Stimulated activated CD8-positive, alpha-beta memory T cell treated with anti-CD3 and anti-CD28 coated beads, Interleukin-15, amount 100 ng/mL, for 4 hours (primary cell): Measurements from ENCODE around the gene MINK1.
"Not testable (repeated sequence)": the region's sequence is repeated elsewhere in the genome, so short reads cannot be mapped to it uniquely, and the experiment has no call there.

Experiments
- DNase-seq, 2 donors: peaks; one replicate each; pipeline ENCODE4 v3.0.0-alpha.2; 2020; ENCODE audit warnings: low read depth in 2 of 2

The MINK1 gene

GRCh38 chr17:4811471-4811870 lies 21.7 kb upstream of the MINK1 start:
- no peak for DNase-seq

DNA sequence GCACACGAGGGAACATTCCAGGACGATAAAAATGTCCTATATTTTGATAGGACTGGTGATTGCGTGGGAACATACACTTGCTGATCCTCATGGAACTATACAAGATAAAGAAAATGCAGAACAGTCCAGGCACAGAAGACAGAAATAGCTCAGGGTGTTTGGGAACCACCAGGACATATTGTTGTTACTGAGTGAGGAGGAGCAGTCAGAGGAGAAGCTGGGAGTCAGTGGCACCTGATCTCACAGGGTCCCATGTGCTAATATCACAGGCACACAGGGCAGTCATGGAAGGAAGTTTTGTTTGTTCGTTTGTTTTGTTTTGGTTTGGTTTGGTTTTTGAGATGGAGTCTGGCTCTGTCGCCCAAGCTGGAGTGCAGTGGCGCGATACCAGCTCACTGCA lies 20.4 kb upstream of the MINK1 start:
- DNase-seq: no peak

GRCh38 chr17:4815043-4815675 lies 18.0 kb upstream of the MINK1 start:
- no peak for DNase-seq

DNA sequence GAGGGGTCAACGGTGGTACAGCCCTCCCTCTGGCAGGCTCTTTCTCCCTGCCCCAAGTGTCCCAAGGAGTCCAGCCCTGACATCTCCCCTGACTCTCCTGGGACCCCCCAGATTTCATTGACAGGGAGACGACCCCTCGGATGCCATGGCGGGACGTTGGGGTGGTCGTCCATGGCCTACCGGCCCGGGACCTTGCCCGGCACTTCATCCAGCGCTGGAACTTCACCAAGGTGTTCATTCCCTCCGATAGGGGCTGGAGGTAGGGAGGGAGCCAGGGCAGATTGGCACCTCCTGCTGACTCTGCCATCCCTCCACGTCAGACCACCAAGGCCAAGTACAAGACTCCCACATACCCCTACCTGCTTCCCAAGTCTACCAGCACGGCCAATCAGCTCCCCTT lies 16.3 kb upstream of the MINK1 start:
- DNase-seq: no peak

DNA sequence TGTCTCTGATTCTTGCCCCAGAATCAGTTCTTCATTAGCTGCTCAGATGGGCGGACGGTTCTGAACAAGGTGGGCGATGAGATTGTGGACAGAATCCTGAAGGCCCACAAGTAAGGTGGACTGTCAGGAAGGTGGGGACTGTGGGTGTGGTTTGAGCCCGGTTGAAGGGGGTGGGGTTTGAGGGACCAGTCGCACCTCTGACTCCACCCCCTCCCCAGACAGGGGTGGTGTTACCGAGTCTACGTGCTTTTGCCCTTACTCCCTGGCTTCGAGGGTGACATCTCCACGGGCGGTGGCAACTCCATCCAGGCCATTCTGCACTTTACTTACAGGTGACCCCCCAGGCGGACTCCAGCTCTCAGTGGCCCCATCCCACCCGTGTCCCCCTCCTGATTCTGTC lies 14.9 kb upstream of the MINK1 start:
- DNase-seq: no peak

- no peak for DNase-seq
Observed at GRCh38 chr17:4822835-4823234, 10.3 kb upstream of the MINK1 start.

DNA sequence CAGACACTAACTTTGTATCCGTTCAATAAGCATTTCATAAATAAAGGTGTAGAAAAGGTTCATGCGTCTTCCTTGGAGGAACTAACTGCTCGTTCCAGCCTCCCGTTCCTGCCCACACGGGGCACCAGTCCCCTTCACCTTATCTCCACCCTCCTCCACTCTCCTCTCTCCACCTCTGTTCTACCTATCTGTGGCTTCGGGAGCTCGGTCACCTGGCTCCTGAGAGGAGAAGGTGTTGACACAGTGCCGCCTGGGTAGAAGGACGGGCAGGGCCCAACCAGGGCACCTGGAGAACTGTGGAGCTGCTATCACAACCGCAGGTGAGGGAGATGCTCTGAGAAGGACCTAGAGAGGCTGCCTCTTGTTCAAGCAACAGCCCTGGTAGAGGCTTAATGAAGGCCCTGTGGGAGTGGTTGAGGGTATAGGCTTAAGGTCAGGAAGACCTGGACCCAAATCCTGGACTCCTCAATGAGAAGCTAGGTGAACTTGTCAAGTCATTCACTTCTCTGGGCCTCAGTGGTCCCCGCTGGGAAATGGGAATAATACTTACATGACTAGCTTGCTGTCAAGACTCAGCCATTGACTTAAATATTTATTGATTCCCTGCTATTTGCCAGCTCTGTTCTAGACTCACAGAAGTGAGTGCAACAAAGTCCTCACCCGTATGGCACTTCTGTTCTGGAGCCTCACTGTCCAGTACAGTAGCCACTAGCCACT lies 9.6 kb upstream of the MINK1 start:
- DNase-seq: no peak

DNA sequence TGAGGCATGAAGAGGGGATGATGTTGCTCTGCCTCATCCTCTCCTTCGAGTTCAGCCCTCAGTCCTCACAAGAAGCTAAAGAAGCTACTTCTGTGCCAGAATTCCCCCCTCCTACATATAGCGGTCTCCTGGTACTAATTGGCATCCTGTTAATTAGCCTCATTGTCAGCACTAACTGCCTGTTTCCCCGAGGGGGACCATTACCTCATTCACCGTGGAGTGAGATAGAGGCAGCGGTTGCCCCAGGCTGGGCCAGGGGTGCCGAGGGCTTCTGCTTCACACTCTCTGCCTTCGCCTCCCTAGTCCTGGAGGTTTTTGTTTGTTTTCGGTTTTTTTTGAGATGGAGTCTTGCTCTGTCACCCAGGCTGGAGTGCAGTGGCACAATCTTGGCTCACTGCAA lies 5.7 kb upstream of the MINK1 start:
- no peak for DNase-seq

DNA sequence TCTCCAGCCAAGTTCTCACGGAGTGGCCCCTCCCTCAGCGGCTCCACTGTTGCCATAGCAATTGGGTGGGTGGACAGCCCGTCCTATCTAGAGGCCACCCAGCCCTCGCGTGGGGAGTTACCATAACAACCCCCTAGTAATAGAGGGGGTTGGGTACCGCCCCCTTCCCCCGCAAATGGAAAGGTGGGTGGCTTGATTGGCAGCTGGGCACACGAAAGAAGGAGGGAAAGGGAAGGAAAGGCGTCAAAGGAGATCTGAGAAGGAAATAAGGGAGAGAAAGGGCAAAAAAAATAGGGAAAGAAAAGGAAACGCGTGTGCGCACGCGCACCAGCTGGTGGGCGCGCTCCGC lies 337 bp upstream of the MINK1 start:
- not testable (repeated sequence) for DNase-seq

GRCh38 chr17:4833941-4834680 lies 971 bp downstream of the MINK1 start:
- no peak for DNase-seq

DNA sequence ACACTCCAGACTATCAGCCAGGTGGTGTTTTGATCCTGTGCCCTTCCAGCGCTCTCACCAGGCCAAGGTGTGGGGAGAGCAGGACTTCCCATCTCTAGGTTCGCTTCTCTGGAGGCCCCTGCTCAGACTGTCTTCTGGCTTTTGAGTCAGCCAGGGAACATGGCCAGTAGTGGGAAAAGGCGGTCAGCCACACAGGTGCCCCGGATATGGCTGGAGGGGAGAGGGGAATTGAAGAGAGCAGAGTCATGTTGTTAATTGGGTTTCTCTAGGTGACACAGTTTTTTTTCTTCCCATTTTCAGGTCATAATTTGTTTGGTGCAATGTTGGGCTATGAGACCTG lies 1.5 kb downstream of the MINK1 start:
- no peak for DNase-seq

DNA sequence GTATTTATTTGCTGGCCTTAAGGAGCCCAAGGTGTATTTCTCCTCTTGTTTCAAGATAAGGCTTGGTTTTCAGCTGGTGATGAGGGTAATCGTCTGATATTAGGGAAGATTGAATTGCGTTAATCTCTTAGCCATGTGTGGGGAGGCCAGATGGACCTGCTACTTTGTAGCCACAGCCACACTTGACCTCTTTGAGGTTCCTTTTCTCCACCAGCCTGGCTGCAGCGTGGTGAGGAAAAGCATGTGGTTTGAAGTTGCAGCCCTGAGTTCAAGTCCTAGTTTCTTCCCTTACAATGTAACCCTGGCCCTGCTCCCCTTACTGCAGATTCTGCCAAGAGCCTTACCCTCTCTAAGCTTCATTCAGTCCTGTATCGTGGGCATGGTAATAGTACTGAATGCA lies 3.1 kb downstream of the MINK1 start:
- no peak for DNase-seq

- DNase-seq: no peak
Observed at GRCh38 chr17:4837471-4838308, 4.5 kb downstream of the MINK1 start.

DNA sequence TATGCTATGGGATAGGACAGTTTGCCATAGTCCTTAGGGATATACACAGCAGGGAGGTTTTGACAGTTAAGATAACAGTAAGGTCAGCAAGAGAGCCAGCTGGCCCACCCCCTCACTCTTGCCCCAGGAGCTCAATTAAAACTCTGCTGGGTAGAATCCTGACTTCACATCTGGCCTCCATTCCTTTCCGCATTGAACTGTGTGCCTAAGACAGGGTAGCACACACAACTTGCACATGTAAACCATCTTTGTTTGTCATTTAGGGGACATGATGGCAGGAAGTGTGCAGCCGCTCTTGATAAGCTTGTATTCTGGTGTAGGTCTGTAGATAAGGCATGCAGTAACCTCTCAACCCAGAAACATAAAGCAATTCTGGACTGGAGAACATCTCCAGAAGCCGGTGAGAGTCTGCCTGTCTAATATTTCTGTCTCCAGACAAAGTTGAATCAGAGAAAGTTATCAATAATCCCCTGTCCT lies 5.2 kb downstream of the MINK1 start:
- no peak for DNase-seq

DNA sequence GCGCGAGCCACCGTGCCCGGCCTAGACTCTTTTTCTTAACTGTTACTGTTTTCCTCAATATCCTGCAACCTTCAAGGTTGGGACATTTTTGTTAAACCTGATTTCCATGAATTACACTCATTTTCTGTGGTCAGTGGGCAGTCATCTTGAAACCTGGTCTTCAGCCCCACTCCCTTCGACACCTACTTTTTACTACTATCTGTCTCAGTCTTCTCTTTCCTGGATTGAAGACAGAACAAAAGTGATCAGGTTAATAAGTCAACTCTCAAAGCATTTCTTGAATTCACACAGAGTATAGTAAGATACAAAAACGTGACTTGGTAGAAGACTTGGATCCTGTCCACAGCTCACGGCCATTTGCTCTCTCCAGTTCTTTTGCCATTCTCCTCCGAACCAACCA lies 6.1 kb downstream of the MINK1 start:
- DNase-seq: no peak

DNA sequence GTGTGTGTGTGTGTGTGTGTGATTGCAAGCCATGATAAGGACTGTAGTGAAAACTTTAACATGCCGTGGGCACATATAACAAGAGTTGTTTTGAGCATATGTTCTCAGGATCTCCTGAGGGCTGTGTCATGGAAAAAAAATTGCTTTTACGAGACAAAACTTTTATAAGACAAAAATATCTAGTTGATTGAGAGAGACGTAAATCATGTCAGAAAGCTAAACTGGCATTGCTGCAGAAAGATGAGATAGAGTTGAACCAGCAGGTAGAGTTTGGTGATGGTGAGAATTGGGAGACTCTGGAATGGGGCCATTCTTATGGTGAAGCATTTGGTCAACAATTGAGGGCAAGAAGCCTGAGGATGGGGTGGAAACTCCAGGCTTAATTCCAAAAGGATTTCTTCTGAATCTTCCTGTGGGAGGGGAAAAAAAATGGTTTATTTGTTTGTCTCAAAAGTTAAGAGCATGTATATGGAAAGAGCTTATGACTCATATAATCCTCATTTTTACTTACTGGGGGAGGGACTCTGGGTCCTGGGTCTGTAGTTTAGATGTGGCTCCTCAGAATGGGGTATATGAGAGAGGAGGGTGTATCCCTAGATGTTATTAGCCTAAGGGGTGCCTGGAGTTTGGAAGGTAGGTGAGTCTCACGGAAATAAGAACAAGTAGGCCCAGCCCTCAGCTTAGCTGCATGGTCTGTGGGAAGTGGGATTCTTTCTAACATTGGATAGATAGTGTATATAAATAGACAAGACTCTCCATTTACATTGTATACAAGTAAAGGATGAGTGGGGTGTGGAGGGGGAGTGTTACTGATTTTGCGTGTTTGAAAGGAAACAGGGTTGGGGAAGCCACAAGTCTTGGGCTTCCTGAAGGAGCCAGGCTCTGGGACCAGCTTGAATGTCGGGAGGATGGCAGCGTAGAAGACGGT lies 7.1 kb downstream of the MINK1 start:
- no peak for DNase-seq

GRCh38 chr17:4840893-4841242 lies 7.7 kb downstream of the MINK1 start:
- no peak for DNase-seq

- DNase-seq: no peak
Observed at GRCh38 chr17:4842376-4842775, 9.2 kb downstream of the MINK1 start.

GRCh38 chr17:4843321-4844000 lies 10.3 kb downstream of the MINK1 start:
- no peak for DNase-seq

- DNase-seq: no peak
Observed at GRCh38 chr17:4845118-4845517, 12.0 kb downstream of the MINK1 start.
